ENCODE measurements around the gene LRCH1.

LRCH1 gene

GRCh38 chr13:46617885-46618284, 64.9 kb downstream of the LRCH1 start:
- no peak for DNase-seq (ENCODE audit: low read depth)
- TF ChIP-seq, protein P1, sequence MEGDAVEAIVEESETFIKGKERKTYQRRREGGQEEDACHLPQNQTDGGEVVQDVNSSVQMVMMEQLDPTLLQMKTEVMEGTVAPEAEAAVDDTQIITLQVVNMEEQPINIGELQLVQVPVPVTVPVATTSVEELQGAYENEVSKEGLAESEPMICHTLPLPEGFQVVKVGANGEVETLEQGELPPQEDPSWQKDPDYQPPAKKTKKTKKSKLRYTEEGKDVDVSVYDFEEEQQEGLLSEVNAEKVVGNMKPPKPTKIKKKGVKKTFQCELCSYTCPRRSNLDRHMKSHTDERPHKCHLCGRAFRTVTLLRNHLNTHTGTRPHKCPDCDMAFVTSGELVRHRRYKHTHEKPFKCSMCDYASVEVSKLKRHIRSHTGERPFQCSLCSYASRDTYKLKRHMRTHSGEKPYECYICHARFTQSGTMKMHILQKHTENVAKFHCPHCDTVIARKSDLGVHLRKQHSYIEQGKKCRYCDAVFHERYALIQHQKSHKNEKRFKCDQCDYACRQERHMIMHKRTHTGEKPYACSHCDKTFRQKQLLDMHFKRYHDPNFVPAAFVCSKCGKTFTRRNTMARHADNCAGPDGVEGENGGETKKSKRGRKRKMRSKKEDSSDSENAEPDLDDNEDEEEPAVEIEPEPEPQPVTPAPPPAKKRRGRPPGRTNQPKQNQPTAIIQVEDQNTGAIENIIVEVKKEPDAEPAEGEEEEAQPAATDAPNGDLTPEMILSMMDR (IDR thresholded peaks at IDR 0.05; ENCODE audit: insufficient read depth, low read depth, low read length, missing control alignments) = no peak
- no peak overlapping the region for H3K4me3 ChIP-seq (ENCODE audit: low read length)

GRCh38 chr13:46618694-46619254, 65.8 kb downstream of the LRCH1 start:
- DNase-seq (ENCODE audit: low read depth) = no peak
- TF ChIP-seq, protein P1 (IDR thresholded peaks at IDR 0.05; ENCODE audit: insufficient read depth, low read depth, low read length, missing control alignments) = no peak

GRCh38 chr13:46620029-46620428, 67.1 kb downstream of the LRCH1 start:
- TF ChIP-seq, protein P1 (IDR thresholded peaks at IDR 0.05; ENCODE audit: insufficient read depth, low read depth, low read length, missing control alignments) = no peak
- DNase-seq (ENCODE audit: low read depth) = no peak
- no peak overlapping the region for H3K4me3 ChIP-seq (ENCODE audit: low read length)

More at GRCh38 chr13:46618694-46619254, 65.8 kb downstream of the LRCH1 start:
- no peak overlapping the region for H3K4me3 ChIP-seq (ENCODE audit: low read length)

- no peak for DNase-seq (ENCODE audit: low read depth)
- no peak overlapping the region for H3K4me3 ChIP-seq (ENCODE audit: low read length)
- TF ChIP-seq, protein P1 (IDR thresholded peaks at IDR 0.05; ENCODE audit: insufficient read depth, low read depth, low read length, missing control alignments) = no peak
Observed at GRCh38 chr13:46620471-46620870, 67.5 kb downstream of the LRCH1 start.

DNA sequence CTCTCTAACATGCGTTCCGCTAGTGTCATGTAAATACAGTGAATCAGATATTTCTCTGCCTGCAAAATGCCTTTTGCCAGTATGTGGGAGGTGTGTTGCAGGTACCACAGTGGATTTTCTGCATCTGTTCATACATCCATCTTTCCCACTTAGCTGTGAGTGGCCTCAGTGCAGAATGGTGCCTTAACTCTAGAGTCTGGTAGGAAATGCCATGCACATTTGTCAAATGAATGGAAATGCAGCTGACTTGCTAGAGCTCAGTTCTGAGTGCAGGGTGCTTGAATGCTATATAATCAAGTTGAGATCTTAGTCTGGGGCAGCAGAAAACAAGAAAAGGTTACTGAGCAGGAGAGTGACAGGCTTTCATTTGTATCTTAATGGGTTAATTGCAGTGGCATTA, 68.2 kb downstream of the LRCH1 start:
- DNase-seq (ENCODE audit: low read depth) = no peak
- TF ChIP-seq, protein P1 (IDR thresholded peaks at IDR 0.05; ENCODE audit: insufficient read depth, low read depth, low read length, missing control alignments) = no peak
- H3K4me3 ChIP-seq (ENCODE audit: low read length) = no peak overlapping the region

- no peak overlapping the region for H3K4me3 ChIP-seq (ENCODE audit: low read length)
- TF ChIP-seq, protein P1 (IDR thresholded peaks at IDR 0.05; ENCODE audit: insufficient read depth, low read depth, low read length, missing control alignments) = no peak
- no peak for DNase-seq (ENCODE audit: low read depth)
Observed at GRCh38 chr13:46621792-46622629, 69.0 kb downstream of the LRCH1 start.
